GM23338 (cell line): ENCODE data around the gene AKAP17A. TPM values are rescaled to one million over a fixed set of nuclear protein-coding genes. Genes with fewer than 3 reads are reported as not detected.

Experiments
- ATAC-seq: fragments of 200-7000 bp; cut with Tn5 transposase; 3 replicates; pipeline ENCODE4 v1.9.1; 2020
- DNase-seq: peaks from one replicate; pipeline ENCODE4 v3.0.0-alpha.2; 2015; ENCODE audit warnings: low spot score
- H2AFZ ChIP-seq: fragments of 200-600 bp; sonication (generic); 2 replicates; pipeline ENCODE4 v1.8.0; 2016; ENCODE audit warnings: antibody characterized with exemption, mild to moderate bottlenecking, moderate library complexity
- H3F3A ChIP-seq: fragments of 200-600 bp; sonication (generic); replicated peaks from 2 replicates; pipeline ENCODE4 v1.8.0; 2017; ENCODE audit warnings: antibody characterized with exemption, mixed run types, low read depth
- H3K27ac ChIP-seq: fragments of 200-600 bp; sonication (generic); 2 replicates; pipeline ENCODE4 v1.6.1; 2016; ENCODE audit warnings: low read depth
- H3K27me3 ChIP-seq: fragments of 200-600 bp; sonication (generic); 2 replicates; pipeline ENCODE4 v1.8.0; 2016; ENCODE audit warnings: mild to moderate bottlenecking, mixed run types, moderate library complexity; ENCODE audit not compliant: insufficient read depth
- H3K36me3 ChIP-seq: fragments of 200-600 bp; sonication (generic); 2 replicates; pipeline ENCODE4 v1.8.0; 2016; ENCODE audit warnings: mild to moderate bottlenecking; ENCODE audit not compliant: insufficient read depth
- H3K4me1 ChIP-seq: fragments of 200-600 bp; sonication (generic); 2 replicates; pipeline ENCODE4 v1.8.0; 2016; ENCODE audit warnings: mild to moderate bottlenecking, moderate library complexity; ENCODE audit not compliant: insufficient read depth
- H3K4me2 ChIP-seq: fragments of 200-600 bp; sonication (generic); 2 replicates; pipeline ENCODE4 v1.7.1; 2017; ENCODE audit warnings: mixed run types
- H3K4me3 ChIP-seq: fragments of 200-600 bp; sonication (generic); 2 replicates; pipeline ENCODE4 v1.6.1; 2016; ENCODE audit warnings: mixed run types
- H3K79me2 ChIP-seq: fragments of 200-600 bp; sonication (generic); replicated peaks from 2 replicates; pipeline ENCODE4 v1.8.0; 2017; ENCODE audit warnings: mild to moderate bottlenecking; ENCODE audit not compliant: insufficient read depth
- H3K9me2 ChIP-seq: fragments of 200-600 bp; sonication (generic); 2 replicates; pipeline ENCODE4 v1.8.0; 2017; ENCODE audit not compliant: insufficient read depth
- H4K20me1 ChIP-seq: fragments of 200-600 bp; sonication (generic); replicated peaks from 2 replicates; pipeline ENCODE4 v1.8.0; 2017; ENCODE audit warnings: mild to moderate bottlenecking; ENCODE audit not compliant: insufficient read depth
- H3K27ac Mint-ChIP-seq: 2 replicates; pipeline ENCODE4 v1.8.0; 2020; ENCODE audit warnings: inconsistent platforms, mild to moderate bottlenecking, moderate library complexity, mixed read lengths
- H3K27me3 Mint-ChIP-seq: 3 replicates; pipeline ENCODE4 v1.8.0; 2022; ENCODE audit warnings: low read depth, mild to moderate bottlenecking, moderate library complexity, mixed read lengths, inconsistent platforms; ENCODE audit not compliant: insufficient read depth, poor library complexity
- H3K36me3 Mint-ChIP-seq: 3 replicates; pipeline ENCODE4 v1.8.0; 2021; ENCODE audit warnings: low read depth, mild to moderate bottlenecking, inconsistent platforms, moderate library complexity, mixed read lengths
- H3K4me1 Mint-ChIP-seq: 3 replicates; pipeline ENCODE4 v1.8.0; 2020; ENCODE audit warnings: mild to moderate bottlenecking, inconsistent platforms, mixed read lengths
- H3K4me3 Mint-ChIP-seq: 3 replicates; pipeline ENCODE4 v1.8.0; 2021; ENCODE audit warnings: moderate library complexity, mild to moderate bottlenecking, inconsistent platforms, mixed read lengths
- H3K9me3 Mint-ChIP-seq: 3 replicates; pipeline ENCODE4 v1.8.0; 2020; ENCODE audit warnings: moderate library complexity, mild to moderate bottlenecking, inconsistent platforms, mixed read lengths
- CREB1 ChIP-seq: fragments of 250-450 bp; sonication (Bioruptor Pico); IDR thresholded peaks from 2 replicates; pipeline ENCODE4 v1.5.0; 2020; ENCODE audit warnings: low read depth, mild to moderate bottlenecking, moderate library complexity
- CTCF ChIP-seq, 2 experiments: fragments of 200-600 bp in 1 of 2; sonication (generic) in 1 of 2; conservative IDR thresholded peaks; 2 replicates each; pipeline versions ENCODE4 v1.5.1 to v1.6.1; 2016 to 2017; ENCODE audit warnings: antibody characterized with exemption in 2 of 2, low read depth in 2 of 2, mild to moderate bottlenecking in 2 of 2, moderate library complexity in 1 of 2
- EZH2 ChIP-seq: fragments of 200-600 bp; sonication (generic); IDR thresholded peaks from one replicate; pipeline ENCODE4 v1.8.0; 2017; ENCODE audit warnings: antibody characterized with exemption, mild to moderate bottlenecking, low read depth; ENCODE audit not compliant: unreplicated experiment
- JUNB ChIP-seq: IDR thresholded peaks from one replicate; pipeline ENCODE4 v1.6.1; 2016; ENCODE audit warnings: antibody characterized with exemption; ENCODE audit not compliant: unreplicated experiment
- NANOG ChIP-seq: IDR thresholded peaks from 2 replicates; pipeline ENCODE4 v1.6.1; 2016; ENCODE audit warnings: antibody characterized with exemption, borderline replicate concordance
- POLR2AphosphoS5 ChIP-seq: IDR thresholded peaks from 2 replicates; pipeline ENCODE4 v1.6.1; 2016; ENCODE audit warnings: antibody characterized with exemption, low read depth
- REST ChIP-seq: IDR thresholded peaks from one replicate; pipeline ENCODE4 v1.6.1; 2018; ENCODE audit warnings: antibody characterized with exemption; ENCODE audit not compliant: unreplicated experiment
- STAT1 ChIP-seq: IDR thresholded peaks from one replicate; pipeline ENCODE4 v1.6.1; 2016; ENCODE audit warnings: antibody characterized with exemption; ENCODE audit not compliant: unreplicated experiment
- ZNF114 ChIP-seq: fragments of 250-450 bp; sonication (Bioruptor Pico); IDR thresholded peaks from 2 replicates; pipeline ENCODE4 v1.5.0; 2020; ENCODE audit warnings: mild to moderate bottlenecking, moderate library complexity
- ZNF331 ChIP-seq: fragments of 250-450 bp; sonication (Bioruptor Pico); IDR thresholded peaks from 2 replicates; pipeline ENCODE4 v1.5.0; 2020; ENCODE audit warnings: low read depth, mild to moderate bottlenecking, moderate library complexity
- polyA plus RNA-seq: library from polyadenylated mRNA; unstranded; fragments of >200 nt; fragmentation: Nextera tagmentation; extraction: Ambion mirVana; gene quantifications from 2 replicates; pipeline ENCODE4 v1.2.1, GENCODE V29; 2016
- total RNA-seq: library from RNA; depleted of rRNA; stranded (reverse); fragments of >200 nt; shearing (Covaris generic); gene quantifications from 2 replicates; pipeline ENCODE4 v1.2.3, GENCODE V29; 2014
- TF ChIP-seq, protein P1 (sequence below): IDR thresholded peaks from 2 replicates; pipeline ENCODE4 v1.6.1; 2016; ENCODE audit warnings: antibody characterized with exemption

AKAP17A gene
- total and polyA plus RNA-seq, 2 experiments from 2014 or later: 27.6 to 64.3 TPM

- TF ChIP-seq REST: no peak
- TF ChIP-seq ZNF114: no peak
- TF ChIP-seq JUNB: no peak
- no peak for TF ChIP-seq EZH2
- TF ChIP-seq CREB1: no peak
- no peak for TF ChIP-seq ZNF331 (CRISPR knock-in tag)
- TF ChIP-seq, protein P1, sequence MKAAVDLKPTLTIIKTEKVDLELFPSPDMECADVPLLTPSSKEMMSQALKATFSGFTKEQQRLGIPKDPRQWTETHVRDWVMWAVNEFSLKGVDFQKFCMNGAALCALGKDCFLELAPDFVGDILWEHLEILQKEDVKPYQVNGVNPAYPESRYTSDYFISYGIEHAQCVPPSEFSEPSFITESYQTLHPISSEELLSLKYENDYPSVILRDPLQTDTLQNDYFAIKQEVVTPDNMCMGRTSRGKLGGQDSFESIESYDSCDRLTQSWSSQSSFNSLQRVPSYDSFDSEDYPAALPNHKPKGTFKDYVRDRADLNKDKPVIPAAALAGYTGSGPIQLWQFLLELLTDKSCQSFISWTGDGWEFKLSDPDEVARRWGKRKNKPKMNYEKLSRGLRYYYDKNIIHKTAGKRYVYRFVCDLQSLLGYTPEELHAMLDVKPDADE: no peak
- TF ChIP-seq CTCF (conservative IDR thresholded peaks at IDR 0.05; ENCODE audit: low read depth in 2 of 2): no peak
Measured at GRCh38 chrX:1612641-1613286, 21.4 kb downstream of the AKAP17A start (continued).

DNA sequence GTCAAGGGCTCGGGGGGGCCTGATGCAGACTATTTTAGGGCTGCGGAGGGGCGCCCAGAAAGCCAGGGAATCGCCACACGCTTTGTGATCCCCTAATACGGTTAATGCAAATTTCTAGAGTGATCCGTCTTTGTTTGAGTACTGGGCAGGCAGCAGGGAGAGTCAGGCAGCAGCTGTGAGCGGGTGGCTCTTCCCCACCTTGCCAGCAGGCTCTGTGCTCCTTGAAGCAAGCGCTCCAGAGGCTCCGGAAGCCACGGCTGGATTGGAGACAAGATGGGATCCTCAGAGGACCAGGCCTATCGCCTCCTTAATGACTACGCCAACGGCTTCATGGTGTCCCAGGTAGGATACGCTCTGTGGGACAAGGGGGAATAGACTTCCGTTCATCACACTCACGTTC, 23.5 kb downstream of the AKAP17A start, which contains the start of gene ASMT:
ASMT (plus strand) TSS at position 133 of the 400 bp plus-strand sequence; CDS start at position 274, 141 bp downstream.
- ATAC-seq: peak; percentile 86
- H3F3A ChIP-seq: no peaks in the 10 kb centered on the region
- H3K9me2 ChIP-seq: no peaks in the 10 kb centered on the region
- Mint-ChIP-seq H3K27ac (no peak within 1 kb of the TSS), H3K36me3 (peaks cover 3% of the 10 kb centered on the region; the same call in 2 of the 3 replicates), H3K9me3 (peaks cover 41% of the 10 kb centered on the region), H3K27me3 (peaks cover 7% of the 10 kb centered on the region), H3K4me1 (0 out of 3 replicates have a peak, but pooled peaks cover 5% of the 10 kb centered on the region), H3K4me3 (no peak within 1 kb of the TSS)
- H4K20me1 ChIP-seq: no peaks in the 10 kb centered on the region
- peak within 1 kb of the TSS; percentile 94; the same call in 1 of the 2 replicates for H2AFZ ChIP-seq
- H3K79me2 ChIP-seq: no peaks in the 10 kb centered on the region
- no peaks in the 10 kb centered on the region; the same call in 1 of the 2 replicates for H3K4me1 ChIP-seq
- no peak within 1 kb of the TSS for H3K4me2 ChIP-seq
- H3K27ac ChIP-seq: no peak within 1 kb of the TSS
- no peak within 1 kb of the TSS for H3K4me3 ChIP-seq
- peak; percentile 52 for DNase-seq
- H3K27me3 ChIP-seq: no peaks in the 10 kb centered on the region
- no peaks in the 10 kb centered on the region for H3K36me3 ChIP-seq
- TF ChIP-seq NANOG (no peak), JUNB (no peak), STAT1 (no peak), CREB1 (no peak), CTCF (conservative IDR thresholded peaks at IDR 0.05; ENCODE audit: low read depth in 2 of 2) (no peak), POLR2AphosphoS5 (no peak), ZNF331 (CRISPR knock-in tag) (no peak), ZNF114 (no peak)
- TF ChIP-seq, protein P1: no peak
